Eye (tissue), 1 donor: Measurements from ENCODE around the gene GAL.

ENCODE experiments used
- DNase-seq: peaks from one replicate; pipeline ENCODE4 v3.0.0-alpha.2; 2015

Gene GAL

GRCh38 chr11:68683121-68683520, 1.2 kb upstream of the GAL start:
- no peak for DNase-seq

GRCh38 chr11:68683536-68684384, 584 bp upstream of the GAL start:
- no peak for DNase-seq

- DNase-seq: no peak
Measured at GRCh38 chr11:68685656-68686380, 1.5 kb downstream of the GAL start.

- DNase-seq: no peak
Measured at GRCh38 chr11:68686486-68686885, 2.1 kb downstream of the GAL start.

GRCh38 chr11:68687311-68687710, 3.0 kb downstream of the GAL start:
- no peak for DNase-seq

- DNase-seq: no peak
Measured at GRCh38 chr11:68687986-68688385, 3.6 kb downstream of the GAL start.

GRCh38 chr11:68688881-68689280, 4.5 kb downstream of the GAL start:
- DNase-seq: no peak

- no peak for DNase-seq
Measured at GRCh38 chr11:68689737-68690625, 5.6 kb downstream of the GAL start.

- no peak for DNase-seq
Measured at GRCh38 chr11:68690671-68691401, 6.5 kb downstream of the GAL start.

GRCh38 chr11:68691402-68691784, 7.0 kb downstream of the GAL start:
- no peak for DNase-seq

GRCh38 chr11:68692115-68692514, 7.8 kb downstream of the GAL start:
- no peak for DNase-seq

- no peak for DNase-seq
Measured at GRCh38 chr11:68692871-68693483, 8.6 kb downstream of the GAL start.

GRCh38 chr11:68693484-68693882, 9.1 kb downstream of the GAL start:
- no peak for DNase-seq

GRCh38 chr11:68694431-68695297, 10.3 kb downstream of the GAL start:
- no peak for DNase-seq

- no peak for DNase-seq
Measured at GRCh38 chr11:68695531-68695930, 11.2 kb downstream of the GAL start.

- no peak for DNase-seq
Measured at GRCh38 chr11:68698993-68699392, 14.6 kb downstream of the GAL start.

- peak; percentile 37 for DNase-seq
Measured at GRCh38 chr11:68704887-68705286, 20.5 kb downstream of the GAL start.

- no peak for DNase-seq
Measured at GRCh38 chr11:68707527-68707926, 23.2 kb downstream of the GAL start.

- no peak for DNase-seq
Measured at GRCh38 chr11:68709062-68709461, 24.7 kb downstream of the GAL start.

GRCh38 chr11:68710409-68710808, 26.1 kb downstream of the GAL start:
- peak; percentile 46 for DNase-seq

GRCh38 chr11:68711114-68711513, 26.8 kb downstream of the GAL start:
- DNase-seq: no peak
